TTC549 (cell line): Measurements from ENCODE around the gene ARFGEF2.
"Not testable (repeated sequence)": the region's sequence is repeated elsewhere in the genome, so short reads cannot be mapped to it uniquely, and the experiment has no call there.

ENCODE experiments used
- FAIRE-seq: peaks from 2 replicates; lab custom pipeline; 2012; peaks lifted over from hg19 to GRCh38; lab: Jason Lieb, UNC

ARFGEF2 gene

GRCh38 chr20:48956052-48956451 lies 34.5 kb downstream of the ARFGEF2 start:
- no peak for FAIRE-seq

GRCh38 chr20:48957053-48957481 lies 35.6 kb downstream of the ARFGEF2 start:
- no peak for FAIRE-seq

- no peak for FAIRE-seq
Measured at GRCh38 chr20:48957533-48957932, 36.0 kb downstream of the ARFGEF2 start.

- no peak for FAIRE-seq
Measured at GRCh38 chr20:48958743-48959142, 37.2 kb downstream of the ARFGEF2 start.

GRCh38 chr20:48959899-48960550 lies 38.5 kb downstream of the ARFGEF2 start:
- FAIRE-seq: no peak

- FAIRE-seq: no peak
Measured at GRCh38 chr20:48962421-48962820, 40.9 kb downstream of the ARFGEF2 start.

GRCh38 chr20:48962976-48963771 lies 41.7 kb downstream of the ARFGEF2 start:
- no peak for FAIRE-seq

GRCh38 chr20:48965189-48965910 lies 43.8 kb downstream of the ARFGEF2 start:
- no peak for FAIRE-seq

- no peak for FAIRE-seq
Measured at GRCh38 chr20:48970681-48971365, 49.3 kb downstream of the ARFGEF2 start.

- FAIRE-seq: no peak
Measured at GRCh38 chr20:48971956-48972355, 50.4 kb downstream of the ARFGEF2 start.

GRCh38 chr20:48972816-48973215 lies 51.3 kb downstream of the ARFGEF2 start:
- FAIRE-seq: no peak

GRCh38 chr20:48975955-48976354 lies 54.4 kb downstream of the ARFGEF2 start:
- no peak for FAIRE-seq

- FAIRE-seq: not testable (repeated sequence)
Measured at GRCh38 chr20:48979980-48980379, 58.5 kb downstream of the ARFGEF2 start.

GRCh38 chr20:48983423-48984400 lies 62.2 kb downstream of the ARFGEF2 start:
- no peak for FAIRE-seq

GRCh38 chr20:48984575-48985219 lies 63.2 kb downstream of the ARFGEF2 start:
- no peak for FAIRE-seq

- no peak for FAIRE-seq
Measured at GRCh38 chr20:48986899-48987298, 65.4 kb downstream of the ARFGEF2 start.

- no peak for FAIRE-seq
Measured at GRCh38 chr20:48990467-48990866, 69.0 kb downstream of the ARFGEF2 start.

- no peak for FAIRE-seq
Measured at GRCh38 chr20:48995589-48995988, 74.1 kb downstream of the ARFGEF2 start.

- no peak for FAIRE-seq
Measured at GRCh38 chr20:48999890-49000870, 78.7 kb downstream of the ARFGEF2 start.
